Measurements from ENCODE around the gene CRAMP1.

The CRAMP1 gene

GRCh38 chr16:1655269-1655807 is 43.2 kb downstream of the CRAMP1 start:
- H3K9me2 ChIP-seq (replicated peaks; ENCODE audit: insufficient read depth, low read length) = no peaks in the 10 kb centered on the region
- H3K9me3 ChIP-seq (replicated peaks; ENCODE audit: insufficient read depth, low read length) = no peaks in the 10 kb centered on the region
- H4K20me1 ChIP-seq (ENCODE audit: insufficient read depth, low read length) = no peaks in the 10 kb centered on the region
- H3K27me3 ChIP-seq (replicated peaks; ENCODE audit: insufficient read depth, low read length) = no peaks in the 10 kb centered on the region
- TF ChIP-seq EZH2 (optimal IDR thresholded peaks at IDR 0.05; ENCODE audit: low read depth, low read length) = no peak
- TF ChIP-seq CTCF (IDR thresholded peaks at IDR 0.05; ENCODE audit: low read length) = no peak
- TF ChIP-seq EZH2phosphoT487 (IDR thresholded peaks at IDR 0.05; ENCODE audit: low read length) = no peak
- no peak overlapping the region for H3K4me2 ChIP-seq (ENCODE audit: low read depth, low read length)
- H3K4me1 ChIP-seq (ENCODE audit: low read length) = no peaks in the 10 kb centered on the region
- H3K9ac ChIP-seq (ENCODE audit: low read length) = no peak overlapping the region
- no peak overlapping the region for H3K4me3 ChIP-seq (ENCODE audit: low read length)
- no peaks in the 10 kb centered on the region for H3F3A ChIP-seq (ENCODE audit: insufficient read depth, low read length)
- H3K79me2 ChIP-seq (ENCODE audit: low read length) = no peaks in the 10 kb centered on the region
- 0 out of 2 replicates have a peak, but pooled peaks cover 4% of the 10 kb centered on the region for H3K36me3 ChIP-seq (replicated peaks; ENCODE audit: insufficient read depth, low read length)
- no peak overlapping the region for H2AFZ ChIP-seq (ENCODE audit: low read length)
- H3K27ac ChIP-seq (ENCODE audit: low read length) = no peak overlapping the region
- DNase-seq = no peak

GRCh38 chr16:1655909-1656807 is 44.0 kb downstream of the CRAMP1 start:
- no peaks in the 10 kb centered on the region for H3F3A ChIP-seq (ENCODE audit: insufficient read depth, low read length)
- no peaks in the 10 kb centered on the region for H3K9me3 ChIP-seq (replicated peaks; ENCODE audit: insufficient read depth, low read length)
- no peak overlapping the region for H3K27ac ChIP-seq (ENCODE audit: low read length)
- DNase-seq = no peak
- H3K9ac ChIP-seq (ENCODE audit: low read length) = no peak overlapping the region
- no peaks in the 10 kb centered on the region for H3K79me2 ChIP-seq (ENCODE audit: low read length)
- H3K27me3 ChIP-seq (replicated peaks; ENCODE audit: insufficient read depth, low read length) = no peaks in the 10 kb centered on the region
- H3K4me3 ChIP-seq (ENCODE audit: low read length) = no peak overlapping the region
- no peaks in the 10 kb centered on the region for H3K9me2 ChIP-seq (replicated peaks; ENCODE audit: insufficient read depth, low read length)
- TF ChIP-seq CTCF (IDR thresholded peaks at IDR 0.05; ENCODE audit: low read length) (no peak), EZH2phosphoT487 (IDR thresholded peaks at IDR 0.05; ENCODE audit: low read length) (no peak), EZH2 (optimal IDR thresholded peaks at IDR 0.05; ENCODE audit: low read depth, low read length) (no peak)
- no peak overlapping the region for H3K4me2 ChIP-seq (ENCODE audit: low read depth, low read length)
- no peaks in the 10 kb centered on the region for H3K4me1 ChIP-seq (ENCODE audit: low read length)
- H4K20me1 ChIP-seq (ENCODE audit: insufficient read depth, low read length) = no peaks in the 10 kb centered on the region
- no peak overlapping the region for H2AFZ ChIP-seq (ENCODE audit: low read length)
- H3K36me3 ChIP-seq (replicated peaks; ENCODE audit: insufficient read depth, low read length) = 0 out of 2 replicates have a peak, but pooled peaks cover 4% of the 10 kb centered on the region

GRCh38 chr16:1656808-1657617 is 44.9 kb downstream of the CRAMP1 start:
- no peaks in the 10 kb centered on the region for H3K4me1 ChIP-seq (ENCODE audit: low read length)
- no peak overlapping the region for H3K4me2 ChIP-seq (ENCODE audit: low read depth, low read length)
- H3K9me2 ChIP-seq (replicated peaks; ENCODE audit: insufficient read depth, low read length) = no peaks in the 10 kb centered on the region
- H3K79me2 ChIP-seq (ENCODE audit: low read length) = no peaks in the 10 kb centered on the region
- no peak overlapping the region for H3K4me3 ChIP-seq (ENCODE audit: low read length)
- H3K36me3 ChIP-seq (replicated peaks; ENCODE audit: insufficient read depth, low read length) = 0 out of 2 replicates have a peak, but pooled peaks cover 4% of the 10 kb centered on the region
- H3K27me3 ChIP-seq (replicated peaks; ENCODE audit: insufficient read depth, low read length) = no peaks in the 10 kb centered on the region
- H3K9me3 ChIP-seq (replicated peaks; ENCODE audit: insufficient read depth, low read length) = no peaks in the 10 kb centered on the region
- H3K27ac ChIP-seq (ENCODE audit: low read length) = no peak overlapping the region
- H2AFZ ChIP-seq (ENCODE audit: low read length) = no peak overlapping the region
- no peak overlapping the region for H3K9ac ChIP-seq (ENCODE audit: low read length)
- TF ChIP-seq EZH2 (optimal IDR thresholded peaks at IDR 0.05; ENCODE audit: low read depth, low read length) (no peak), CTCF (IDR thresholded peaks at IDR 0.05; ENCODE audit: low read length) (no peak), EZH2phosphoT487 (IDR thresholded peaks at IDR 0.05; ENCODE audit: low read length) (no peak)
- H3F3A ChIP-seq (ENCODE audit: insufficient read depth, low read length) = no peaks in the 10 kb centered on the region
- H4K20me1 ChIP-seq (ENCODE audit: insufficient read depth, low read length) = no peaks in the 10 kb centered on the region
- DNase-seq = no peak
